ENCODE measurements around the gene SCUBE2. TPM values are rescaled to one million over a fixed set of nuclear protein-coding genes. Genes with fewer than 3 reads are reported as not detected.

The SCUBE2 gene
- polyA plus RNA-seq, 1 of the 3 experiments (the other 2 are of a cell fraction) = 0.76 TPM

DNA sequence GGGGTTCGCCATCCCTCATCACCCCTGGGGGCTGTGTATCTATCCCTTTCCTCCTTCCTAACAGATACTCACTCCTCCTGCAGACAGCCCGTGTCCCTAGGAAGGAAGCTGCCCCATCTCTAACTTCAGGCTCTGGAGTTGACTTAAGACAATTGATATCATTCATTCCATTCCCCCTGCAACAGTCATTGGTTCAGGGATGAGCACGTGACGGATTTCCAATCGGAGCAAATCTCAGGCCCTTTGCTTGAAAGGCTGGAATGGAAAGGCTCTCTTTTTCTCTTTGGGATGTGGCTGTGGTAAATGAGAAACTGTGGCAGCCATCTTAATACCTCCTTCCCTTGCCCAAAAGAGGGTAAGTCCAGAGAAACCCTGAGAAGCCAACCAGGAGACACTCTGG lies 5.0 kb upstream of the SCUBE2 start:
- H3K9me3 ChIP-seq = no peaks in the 10 kb centered on the region
- H3K4me1 ChIP-seq (ENCODE audit: control insufficient read depth in 1 of 2, insufficient read depth in 2 of 2, low read depth in 1 of 2, low read length in 1 of 2) = peaks cover 0 to 7% of the 10 kb centered on the region in 2 experiments; a peak in 2 of 4 replicates
- no peaks in the 10 kb centered on the region for H3K36me3 ChIP-seq (replicated peaks in 1 of 2; ENCODE audit: control insufficient read depth in 1 of 2, insufficient read depth in 2 of 2, low read length in 1 of 2)
- H3K79me2 ChIP-seq (ENCODE audit: insufficient read depth) = no peaks in the 10 kb centered on the region
- no peak for DNase-seq
- no peaks in the 10 kb centered on the region for H4K20me1 ChIP-seq (ENCODE audit: insufficient read depth)
- no peaks in the 10 kb centered on the region for H3K9me2 ChIP-seq
- ChIA-PET POLR2A (no interaction called here), CTCF (interaction anchor here (0.8 to 7.3 kb wide), 3 partner anchors 21 to 81 kb away, joined by 5 to 48 read pairs (median 36); no protein-coding TSS in a partner anchor)
- no peak overlapping the region for H3K9ac ChIP-seq
- no peaks in the 10 kb centered on the region for H3K27me3 ChIP-seq (ENCODE audit: insufficient read depth)
- no peak overlapping the region for H2AFZ ChIP-seq (ENCODE audit: low read depth)
- H3K27ac ChIP-seq (ENCODE audit: low read depth in 2 of 2, low read length in 1 of 2) = no peak overlapping the region
- no peak overlapping the region for H3K4me2 ChIP-seq
- 85% methylated on average over 5 of the region's 5 CpGs for WGBS (ENCODE audit: low lambda C conversion rate)
- TF ChIP-seq YY1 (IDR thresholded peaks at IDR 0.05; ENCODE audit: low read depth) (no peak), RCOR1 (IDR thresholded peaks at IDR 0.05; ENCODE audit: low read length) (no peak), NRF1 (IDR thresholded peaks at IDR 0.05; ENCODE audit: low read depth, low read length) (no peak), FOXM1 (IDR thresholded peaks at IDR 0.05; ENCODE audit: low read depth) (no peak), FOSL2 (IDR thresholded peaks at IDR 0.05; ENCODE audit: borderline replicate concordance, low read depth) (no peak), TAF1 (IDR thresholded peaks at IDR 0.05; ENCODE audit: borderline replicate concordance, low read depth, low read length) (no peak), GATA2 (CRISPR knock-in tag; IDR thresholded peaks at IDR 0.05) (no peak), TEAD4 (IDR thresholded peaks at IDR 0.05; ENCODE audit: borderline replicate concordance, insufficient read depth) (no peak), ELF1 (IDR thresholded peaks at IDR 0.05) (no peak), SMC3 (IDR thresholded peaks at IDR 0.05; ENCODE audit: low read depth, low read length) (no peak), SIN3A (IDR thresholded peaks at IDR 0.05; ENCODE audit: borderline replicate concordance, low read depth, low read length) (no peak)
- TF ChIP-seq, protein P1, sequence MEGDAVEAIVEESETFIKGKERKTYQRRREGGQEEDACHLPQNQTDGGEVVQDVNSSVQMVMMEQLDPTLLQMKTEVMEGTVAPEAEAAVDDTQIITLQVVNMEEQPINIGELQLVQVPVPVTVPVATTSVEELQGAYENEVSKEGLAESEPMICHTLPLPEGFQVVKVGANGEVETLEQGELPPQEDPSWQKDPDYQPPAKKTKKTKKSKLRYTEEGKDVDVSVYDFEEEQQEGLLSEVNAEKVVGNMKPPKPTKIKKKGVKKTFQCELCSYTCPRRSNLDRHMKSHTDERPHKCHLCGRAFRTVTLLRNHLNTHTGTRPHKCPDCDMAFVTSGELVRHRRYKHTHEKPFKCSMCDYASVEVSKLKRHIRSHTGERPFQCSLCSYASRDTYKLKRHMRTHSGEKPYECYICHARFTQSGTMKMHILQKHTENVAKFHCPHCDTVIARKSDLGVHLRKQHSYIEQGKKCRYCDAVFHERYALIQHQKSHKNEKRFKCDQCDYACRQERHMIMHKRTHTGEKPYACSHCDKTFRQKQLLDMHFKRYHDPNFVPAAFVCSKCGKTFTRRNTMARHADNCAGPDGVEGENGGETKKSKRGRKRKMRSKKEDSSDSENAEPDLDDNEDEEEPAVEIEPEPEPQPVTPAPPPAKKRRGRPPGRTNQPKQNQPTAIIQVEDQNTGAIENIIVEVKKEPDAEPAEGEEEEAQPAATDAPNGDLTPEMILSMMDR (IDR thresholded peaks at IDR 0.05) = no peak
- TF ChIP-seq, protein P2, sequence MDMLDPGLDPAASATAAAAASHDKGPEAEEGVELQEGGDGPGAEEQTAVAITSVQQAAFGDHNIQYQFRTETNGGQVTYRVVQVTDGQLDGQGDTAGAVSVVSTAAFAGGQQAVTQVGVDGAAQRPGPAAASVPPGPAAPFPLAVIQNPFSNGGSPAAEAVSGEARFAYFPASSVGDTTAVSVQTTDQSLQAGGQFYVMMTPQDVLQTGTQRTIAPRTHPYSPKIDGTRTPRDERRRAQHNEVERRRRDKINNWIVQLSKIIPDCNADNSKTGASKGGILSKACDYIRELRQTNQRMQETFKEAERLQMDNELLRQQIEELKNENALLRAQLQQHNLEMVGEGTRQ (IDR thresholded peaks at IDR 0.05; ENCODE audit: borderline replicate concordance, low read depth, low read length) = no peak
- TF ChIP-seq, protein P3, sequence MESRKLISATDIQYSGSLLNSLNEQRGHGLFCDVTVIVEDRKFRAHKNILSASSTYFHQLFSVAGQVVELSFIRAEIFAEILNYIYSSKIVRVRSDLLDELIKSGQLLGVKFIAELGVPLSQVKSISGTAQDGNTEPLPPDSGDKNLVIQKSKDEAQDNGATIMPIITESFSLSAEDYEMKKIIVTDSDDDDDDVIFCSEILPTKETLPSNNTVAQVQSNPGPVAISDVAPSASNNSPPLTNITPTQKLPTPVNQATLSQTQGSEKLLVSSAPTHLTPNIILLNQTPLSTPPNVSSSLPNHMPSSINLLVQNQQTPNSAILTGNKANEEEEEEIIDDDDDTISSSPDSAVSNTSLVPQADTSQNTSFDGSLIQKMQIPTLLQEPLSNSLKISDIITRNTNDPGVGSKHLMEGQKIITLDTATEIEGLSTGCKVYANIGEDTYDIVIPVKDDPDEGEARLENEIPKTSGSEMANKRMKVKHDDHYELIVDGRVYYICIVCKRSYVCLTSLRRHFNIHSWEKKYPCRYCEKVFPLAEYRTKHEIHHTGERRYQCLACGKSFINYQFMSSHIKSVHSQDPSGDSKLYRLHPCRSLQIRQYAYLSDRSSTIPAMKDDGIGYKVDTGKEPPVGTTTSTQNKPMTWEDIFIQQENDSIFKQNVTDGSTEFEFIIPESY (IDR thresholded peaks at IDR 0.05; ENCODE audit: borderline replicate concordance, low read depth) = no peak
- TF ChIP-seq, protein P4, sequence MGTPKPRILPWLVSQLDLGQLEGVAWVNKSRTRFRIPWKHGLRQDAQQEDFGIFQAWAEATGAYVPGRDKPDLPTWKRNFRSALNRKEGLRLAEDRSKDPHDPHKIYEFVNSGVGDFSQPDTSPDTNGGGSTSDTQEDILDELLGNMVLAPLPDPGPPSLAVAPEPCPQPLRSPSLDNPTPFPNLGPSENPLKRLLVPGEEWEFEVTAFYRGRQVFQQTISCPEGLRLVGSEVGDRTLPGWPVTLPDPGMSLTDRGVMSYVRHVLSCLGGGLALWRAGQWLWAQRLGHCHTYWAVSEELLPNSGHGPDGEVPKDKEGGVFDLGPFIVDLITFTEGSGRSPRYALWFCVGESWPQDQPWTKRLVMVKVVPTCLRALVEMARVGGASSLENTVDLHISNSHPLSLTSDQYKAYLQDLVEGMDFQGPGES (IDR thresholded peaks at IDR 0.05; ENCODE audit: low read depth, low read length) = no peak
- TF ChIP-seq, protein P5, sequence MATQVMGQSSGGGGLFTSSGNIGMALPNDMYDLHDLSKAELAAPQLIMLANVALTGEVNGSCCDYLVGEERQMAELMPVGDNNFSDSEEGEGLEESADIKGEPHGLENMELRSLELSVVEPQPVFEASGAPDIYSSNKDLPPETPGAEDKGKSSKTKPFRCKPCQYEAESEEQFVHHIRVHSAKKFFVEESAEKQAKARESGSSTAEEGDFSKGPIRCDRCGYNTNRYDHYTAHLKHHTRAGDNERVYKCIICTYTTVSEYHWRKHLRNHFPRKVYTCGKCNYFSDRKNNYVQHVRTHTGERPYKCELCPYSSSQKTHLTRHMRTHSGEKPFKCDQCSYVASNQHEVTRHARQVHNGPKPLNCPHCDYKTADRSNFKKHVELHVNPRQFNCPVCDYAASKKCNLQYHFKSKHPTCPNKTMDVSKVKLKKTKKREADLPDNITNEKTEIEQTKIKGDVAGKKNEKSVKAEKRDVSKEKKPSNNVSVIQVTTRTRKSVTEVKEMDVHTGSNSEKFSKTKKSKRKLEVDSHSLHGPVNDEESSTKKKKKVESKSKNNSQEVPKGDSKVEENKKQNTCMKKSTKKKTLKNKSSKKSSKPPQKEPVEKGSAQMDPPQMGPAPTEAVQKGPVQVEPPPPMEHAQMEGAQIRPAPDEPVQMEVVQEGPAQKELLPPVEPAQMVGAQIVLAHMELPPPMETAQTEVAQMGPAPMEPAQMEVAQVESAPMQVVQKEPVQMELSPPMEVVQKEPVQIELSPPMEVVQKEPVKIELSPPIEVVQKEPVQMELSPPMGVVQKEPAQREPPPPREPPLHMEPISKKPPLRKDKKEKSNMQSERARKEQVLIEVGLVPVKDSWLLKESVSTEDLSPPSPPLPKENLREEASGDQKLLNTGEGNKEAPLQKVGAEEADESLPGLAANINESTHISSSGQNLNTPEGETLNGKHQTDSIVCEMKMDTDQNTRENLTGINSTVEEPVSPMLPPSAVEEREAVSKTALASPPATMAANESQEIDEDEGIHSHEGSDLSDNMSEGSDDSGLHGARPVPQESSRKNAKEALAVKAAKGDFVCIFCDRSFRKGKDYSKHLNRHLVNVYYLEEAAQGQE (IDR thresholded peaks at IDR 0.05; ENCODE audit: low read depth, low read length) = no peak
- H3F3A ChIP-seq (replicated peaks; ENCODE audit: insufficient read depth) = no peaks in the 10 kb centered on the region
- H3K4me3 ChIP-seq (ENCODE audit: low read depth in 2 of 2, low read length in 1 of 2) = no peak overlapping the region

All from SK-N-SH (cell line).